ENCODE measurements around the gene ARHGAP24.

DNA sequence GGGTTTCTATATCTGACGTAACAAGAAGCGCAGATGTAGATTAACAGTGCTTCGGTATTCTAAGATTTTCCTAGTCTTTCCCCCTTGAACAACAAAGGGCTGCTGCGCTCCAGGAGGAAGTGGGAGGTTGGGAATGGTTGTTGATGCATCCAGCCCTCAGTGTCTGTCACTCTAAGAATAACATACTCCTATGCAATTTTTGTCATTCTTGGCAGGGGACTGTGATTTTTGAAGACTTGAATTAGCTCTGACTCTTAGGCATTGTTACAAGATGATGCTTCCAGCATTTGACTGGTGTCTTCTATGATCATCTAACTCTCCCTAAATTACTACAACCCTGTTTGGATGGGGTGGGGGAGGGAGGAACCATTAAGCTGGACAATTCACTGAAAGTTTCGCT, 394.2 kb downstream of the ARHGAP24 start:
- TF ChIP-seq, protein P1, sequence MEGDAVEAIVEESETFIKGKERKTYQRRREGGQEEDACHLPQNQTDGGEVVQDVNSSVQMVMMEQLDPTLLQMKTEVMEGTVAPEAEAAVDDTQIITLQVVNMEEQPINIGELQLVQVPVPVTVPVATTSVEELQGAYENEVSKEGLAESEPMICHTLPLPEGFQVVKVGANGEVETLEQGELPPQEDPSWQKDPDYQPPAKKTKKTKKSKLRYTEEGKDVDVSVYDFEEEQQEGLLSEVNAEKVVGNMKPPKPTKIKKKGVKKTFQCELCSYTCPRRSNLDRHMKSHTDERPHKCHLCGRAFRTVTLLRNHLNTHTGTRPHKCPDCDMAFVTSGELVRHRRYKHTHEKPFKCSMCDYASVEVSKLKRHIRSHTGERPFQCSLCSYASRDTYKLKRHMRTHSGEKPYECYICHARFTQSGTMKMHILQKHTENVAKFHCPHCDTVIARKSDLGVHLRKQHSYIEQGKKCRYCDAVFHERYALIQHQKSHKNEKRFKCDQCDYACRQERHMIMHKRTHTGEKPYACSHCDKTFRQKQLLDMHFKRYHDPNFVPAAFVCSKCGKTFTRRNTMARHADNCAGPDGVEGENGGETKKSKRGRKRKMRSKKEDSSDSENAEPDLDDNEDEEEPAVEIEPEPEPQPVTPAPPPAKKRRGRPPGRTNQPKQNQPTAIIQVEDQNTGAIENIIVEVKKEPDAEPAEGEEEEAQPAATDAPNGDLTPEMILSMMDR (IDR thresholded peaks at IDR 0.05), result no peak
- no peak for TF ChIP-seq EZH2 (IDR thresholded peaks at IDR 0.05; ENCODE audit: borderline replicate concordance, insufficient read depth, low read depth, low read length, poor library complexity, severe bottlenecking)
